Activated effector memory CD4-positive, alpha-beta T cell treated with Interleukin-2 at 50 U/mL for 16 hours (primary cell): ENCODE measurements around the gene PRKAA2.

Experiments
- DNase-seq: peaks from one replicate; pipeline ENCODE4 v3.0.0-alpha.2; 2020

The PRKAA2 gene

DNA sequence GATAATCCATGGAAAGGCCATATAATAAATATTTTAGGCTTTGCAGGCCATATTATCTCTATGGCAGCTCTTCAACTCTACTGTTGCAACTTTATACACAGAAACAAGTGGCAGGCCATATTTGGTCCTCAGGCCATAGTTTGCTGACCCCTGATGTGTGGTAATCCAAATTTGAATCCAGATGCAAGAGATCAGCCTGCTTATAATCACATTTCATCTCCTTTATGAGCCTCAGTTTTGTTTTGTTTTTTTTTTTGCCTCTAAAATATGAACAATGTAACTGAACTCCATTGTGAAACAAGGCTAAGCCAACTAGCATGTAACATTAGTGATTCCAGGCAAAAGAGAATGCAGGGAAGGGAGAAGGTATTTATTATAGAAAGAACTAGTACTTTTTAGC, 81.6 kb downstream of the PRKAA2 start:
- no peak for DNase-seq

DNA sequence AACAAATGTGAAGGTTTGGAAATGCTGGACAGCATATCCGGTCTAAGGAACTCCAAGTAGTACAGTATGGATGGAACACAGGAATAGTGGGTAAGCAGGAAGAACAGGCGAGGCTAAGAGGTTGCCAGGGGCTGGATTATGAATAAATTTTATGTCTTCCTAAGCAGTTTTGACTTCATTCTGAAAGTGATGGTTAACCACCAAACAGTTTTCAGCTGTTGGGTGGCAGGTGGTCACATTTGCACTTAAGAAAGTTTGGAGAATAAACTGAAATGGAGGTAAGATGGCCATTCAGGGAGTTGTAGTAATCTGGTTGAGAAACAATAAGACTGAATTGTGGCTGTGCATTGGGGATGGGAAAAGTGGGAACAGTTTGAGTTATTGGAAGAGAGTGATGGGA, 83.8 kb downstream of the PRKAA2 start:
- no peak for DNase-seq

DNA sequence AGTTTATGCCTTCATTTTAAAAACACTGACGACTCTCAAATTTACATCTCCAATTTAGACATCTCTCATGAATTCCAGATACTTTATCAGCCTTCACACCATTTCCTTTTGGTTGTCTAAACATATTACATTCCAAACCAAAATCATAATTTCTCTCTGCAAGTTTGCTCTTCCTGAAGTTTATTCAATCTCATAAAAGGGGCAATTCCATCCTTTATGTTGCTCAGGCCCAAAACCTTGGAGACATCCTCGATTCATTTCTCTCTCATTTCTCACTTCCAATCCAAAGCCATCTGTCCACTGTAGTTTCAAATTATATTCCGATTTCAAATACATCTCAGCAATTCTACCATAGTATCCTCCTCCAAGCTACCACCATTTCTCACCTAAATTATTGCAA, 100.1 kb downstream of the PRKAA2 start:
- no peak for DNase-seq

DNA sequence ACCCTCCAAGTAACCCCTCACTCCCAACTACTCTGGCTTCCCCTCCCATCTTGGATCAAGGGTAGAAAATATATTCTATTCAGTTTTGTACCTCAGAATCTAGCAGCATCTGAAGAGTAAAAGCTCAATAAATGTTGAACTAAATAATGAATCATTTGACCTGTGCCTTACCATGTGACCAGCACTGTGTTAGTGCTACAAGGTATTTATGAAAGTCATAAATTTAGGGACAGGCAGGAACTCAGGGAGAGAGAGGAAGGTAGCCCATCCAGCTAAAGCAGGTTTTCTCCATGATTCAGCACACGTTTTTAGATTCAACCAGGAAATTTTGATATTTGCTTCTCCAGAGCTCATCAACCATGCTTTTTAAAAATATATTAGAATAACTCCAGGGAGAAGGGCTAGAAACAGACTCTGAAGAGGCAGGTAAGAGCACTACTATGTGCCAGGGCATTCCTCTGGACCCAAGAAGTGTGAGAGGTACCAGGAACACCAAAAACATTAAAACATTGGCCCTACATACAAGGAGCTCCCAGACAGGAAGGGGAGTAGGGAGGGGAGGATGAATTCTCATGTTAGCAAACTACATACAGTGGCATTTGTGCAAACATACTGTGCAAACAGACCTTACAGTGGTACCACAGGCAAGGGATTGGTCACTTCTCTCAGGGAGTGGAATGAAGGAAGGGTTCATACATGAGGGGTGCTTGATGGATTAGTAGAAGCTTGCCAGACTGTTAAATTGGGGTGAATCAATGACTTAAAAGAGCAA, 109.8 kb downstream of the PRKAA2 start:
- no peak for DNase-seq

DNA sequence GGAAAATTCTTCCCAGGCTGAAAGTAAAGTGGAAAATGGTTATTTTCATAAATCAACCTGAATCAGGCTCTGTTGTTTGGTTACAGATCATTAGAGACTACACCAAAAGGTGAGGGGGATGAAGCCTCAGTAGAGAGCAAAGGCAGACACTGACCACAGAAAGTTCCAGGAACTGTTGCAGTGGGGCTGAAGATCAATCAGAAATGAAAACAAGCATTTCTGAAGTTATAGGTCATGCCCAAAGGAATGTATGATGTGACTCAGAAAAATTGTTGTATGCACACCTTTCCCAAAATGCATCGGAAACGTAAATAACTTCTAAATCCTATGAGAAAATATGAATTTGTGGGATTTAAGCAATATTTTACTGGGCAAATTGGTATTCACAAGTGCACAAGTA, 110.8 kb downstream of the PRKAA2 start:
- no peak for DNase-seq

DNA sequence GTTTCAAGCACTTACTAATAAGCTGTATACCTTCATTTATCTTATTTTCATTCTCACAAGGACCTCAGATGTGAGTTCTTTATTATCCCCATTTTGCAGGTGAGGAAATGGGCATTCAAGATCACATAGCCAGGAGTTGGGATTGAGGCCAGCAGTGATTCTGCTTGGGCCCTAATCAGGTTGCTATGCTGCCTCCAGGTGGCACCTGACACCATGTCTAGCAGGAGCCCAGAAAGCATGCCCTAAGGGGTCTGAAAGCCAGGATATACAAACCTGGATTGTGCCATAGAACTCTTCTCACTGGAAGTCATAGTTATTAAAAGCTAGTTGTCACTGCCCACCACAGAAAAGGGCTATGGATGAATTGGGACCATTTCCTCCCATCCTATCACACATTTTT, 113.0 kb downstream of the PRKAA2 start:
- no peak for DNase-seq

DNA sequence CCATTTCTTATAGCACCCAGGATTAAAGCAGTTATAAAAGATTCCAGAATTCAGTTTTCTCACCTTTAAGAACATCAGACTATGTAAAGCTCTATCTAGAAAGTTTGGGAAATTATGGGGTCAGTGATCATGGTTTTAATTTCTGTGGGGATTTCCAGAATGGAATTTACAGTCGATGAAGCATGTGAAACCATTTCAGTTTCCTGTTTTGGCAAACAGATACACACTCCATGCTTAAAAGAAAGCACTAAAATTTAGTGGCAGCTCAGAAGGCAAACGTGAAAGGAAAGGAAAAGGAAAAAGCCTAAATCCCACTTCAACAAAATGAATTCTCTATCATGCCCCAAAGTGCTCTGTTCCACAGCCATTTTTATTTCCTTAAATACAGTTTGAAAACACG, 113.7 kb downstream of the PRKAA2 start:
- no peak for DNase-seq
